ENCODE measurements around the gene TRPV2. TPM values are rescaled to one million over a fixed set of nuclear protein-coding genes. Genes with fewer than 3 reads are reported as not detected.

TRPV2 gene
- total and polyA plus RNA-seq, 2 experiments from 2014 or later: 1.7 to 3.2 TPM

DNA sequence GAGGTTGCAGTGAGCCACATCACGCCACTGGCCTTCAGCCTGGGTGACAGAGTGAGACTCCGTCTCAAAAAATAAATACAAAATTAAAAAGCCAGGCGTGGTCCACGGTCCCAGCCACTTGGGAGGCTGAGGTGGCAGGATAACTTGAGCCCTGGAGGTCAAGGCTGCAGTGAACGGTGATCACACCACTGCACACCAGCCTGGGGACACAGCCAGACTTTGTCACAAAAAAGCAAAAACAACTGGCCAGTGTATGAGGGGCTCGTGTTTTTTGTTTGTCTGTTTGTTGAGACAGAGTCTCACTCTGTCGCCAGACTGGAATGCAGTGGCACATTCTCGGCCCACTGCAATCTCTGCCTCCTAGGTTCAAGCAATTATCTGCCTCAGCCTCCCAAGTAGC is 35.7 kb upstream of the TRPV2 start:
- Histone ChIP-seq H3K4me2 (no peak overlapping the region; the same call in 1 of the 2 replicates), H3K27me3 (ENCODE audit: insufficient read depth) (no peaks in the 10 kb centered on the region), H4K20me1 (replicated peaks; ENCODE audit: insufficient read depth) (peaks cover 3% of the 10 kb centered on the region; the same call in 1 of the 2 replicates), H3K79me2 (replicated peaks; ENCODE audit: insufficient read depth) (peaks cover 23% of the 10 kb centered on the region), H3K27ac (ENCODE audit: low read depth) (0 out of 2 replicates have a peak overlapping the region, but pooled peaks have one; percentile 39), H3K4me3 (no peak overlapping the region), H3K4me1 (ENCODE audit: insufficient read depth) (peaks cover 5% of the 10 kb centered on the region), H3F3A (replicated peaks; ENCODE audit: low read depth) (peaks cover 24% of the 10 kb centered on the region), H3K9me2 (ENCODE audit: insufficient read depth) (no peaks in the 10 kb centered on the region), H3K36me3 (ENCODE audit: insufficient read depth) (peaks cover 11% of the 10 kb centered on the region; the same call in 1 of the 2 replicates), H2AFZ (no peak overlapping the region)
- H3K27ac Mint-ChIP-seq: no peak overlapping the region
- DNase-seq (ENCODE audit: low spot score) (no peak), ATAC-seq (no peak)
- H3K4me3 Mint-ChIP-seq: no peak overlapping the region
- H3K4me1 Mint-ChIP-seq: peaks cover 31% of the 10 kb centered on the region
- TF ChIP-seq JUNB (IDR thresholded peaks at IDR 0.05; ENCODE audit: unreplicated experiment) (no peak), STAT1 (IDR thresholded peaks at IDR 0.05; ENCODE audit: unreplicated experiment) (no peak), POLR2AphosphoS5 (IDR thresholded peaks at IDR 0.05; ENCODE audit: low read depth) (no peak), ZNF114 (CRISPR knock-in tag; IDR thresholded peaks at IDR 0.05) (no peak), NANOG (IDR thresholded peaks at IDR 0.05; ENCODE audit: borderline replicate concordance) (no peak), ZNF331 (CRISPR knock-in tag; IDR thresholded peaks at IDR 0.05; ENCODE audit: low read depth) (no peak)
- TF ChIP-seq, protein P1, sequence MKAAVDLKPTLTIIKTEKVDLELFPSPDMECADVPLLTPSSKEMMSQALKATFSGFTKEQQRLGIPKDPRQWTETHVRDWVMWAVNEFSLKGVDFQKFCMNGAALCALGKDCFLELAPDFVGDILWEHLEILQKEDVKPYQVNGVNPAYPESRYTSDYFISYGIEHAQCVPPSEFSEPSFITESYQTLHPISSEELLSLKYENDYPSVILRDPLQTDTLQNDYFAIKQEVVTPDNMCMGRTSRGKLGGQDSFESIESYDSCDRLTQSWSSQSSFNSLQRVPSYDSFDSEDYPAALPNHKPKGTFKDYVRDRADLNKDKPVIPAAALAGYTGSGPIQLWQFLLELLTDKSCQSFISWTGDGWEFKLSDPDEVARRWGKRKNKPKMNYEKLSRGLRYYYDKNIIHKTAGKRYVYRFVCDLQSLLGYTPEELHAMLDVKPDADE (IDR thresholded peaks at IDR 0.05): no peak
- TF ChIP-seq, protein P2, sequence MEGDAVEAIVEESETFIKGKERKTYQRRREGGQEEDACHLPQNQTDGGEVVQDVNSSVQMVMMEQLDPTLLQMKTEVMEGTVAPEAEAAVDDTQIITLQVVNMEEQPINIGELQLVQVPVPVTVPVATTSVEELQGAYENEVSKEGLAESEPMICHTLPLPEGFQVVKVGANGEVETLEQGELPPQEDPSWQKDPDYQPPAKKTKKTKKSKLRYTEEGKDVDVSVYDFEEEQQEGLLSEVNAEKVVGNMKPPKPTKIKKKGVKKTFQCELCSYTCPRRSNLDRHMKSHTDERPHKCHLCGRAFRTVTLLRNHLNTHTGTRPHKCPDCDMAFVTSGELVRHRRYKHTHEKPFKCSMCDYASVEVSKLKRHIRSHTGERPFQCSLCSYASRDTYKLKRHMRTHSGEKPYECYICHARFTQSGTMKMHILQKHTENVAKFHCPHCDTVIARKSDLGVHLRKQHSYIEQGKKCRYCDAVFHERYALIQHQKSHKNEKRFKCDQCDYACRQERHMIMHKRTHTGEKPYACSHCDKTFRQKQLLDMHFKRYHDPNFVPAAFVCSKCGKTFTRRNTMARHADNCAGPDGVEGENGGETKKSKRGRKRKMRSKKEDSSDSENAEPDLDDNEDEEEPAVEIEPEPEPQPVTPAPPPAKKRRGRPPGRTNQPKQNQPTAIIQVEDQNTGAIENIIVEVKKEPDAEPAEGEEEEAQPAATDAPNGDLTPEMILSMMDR (conservative IDR thresholded peaks at IDR 0.05; ENCODE audit: low read depth in 2 of 2): no peak
- TF ChIP-seq, protein P3, sequence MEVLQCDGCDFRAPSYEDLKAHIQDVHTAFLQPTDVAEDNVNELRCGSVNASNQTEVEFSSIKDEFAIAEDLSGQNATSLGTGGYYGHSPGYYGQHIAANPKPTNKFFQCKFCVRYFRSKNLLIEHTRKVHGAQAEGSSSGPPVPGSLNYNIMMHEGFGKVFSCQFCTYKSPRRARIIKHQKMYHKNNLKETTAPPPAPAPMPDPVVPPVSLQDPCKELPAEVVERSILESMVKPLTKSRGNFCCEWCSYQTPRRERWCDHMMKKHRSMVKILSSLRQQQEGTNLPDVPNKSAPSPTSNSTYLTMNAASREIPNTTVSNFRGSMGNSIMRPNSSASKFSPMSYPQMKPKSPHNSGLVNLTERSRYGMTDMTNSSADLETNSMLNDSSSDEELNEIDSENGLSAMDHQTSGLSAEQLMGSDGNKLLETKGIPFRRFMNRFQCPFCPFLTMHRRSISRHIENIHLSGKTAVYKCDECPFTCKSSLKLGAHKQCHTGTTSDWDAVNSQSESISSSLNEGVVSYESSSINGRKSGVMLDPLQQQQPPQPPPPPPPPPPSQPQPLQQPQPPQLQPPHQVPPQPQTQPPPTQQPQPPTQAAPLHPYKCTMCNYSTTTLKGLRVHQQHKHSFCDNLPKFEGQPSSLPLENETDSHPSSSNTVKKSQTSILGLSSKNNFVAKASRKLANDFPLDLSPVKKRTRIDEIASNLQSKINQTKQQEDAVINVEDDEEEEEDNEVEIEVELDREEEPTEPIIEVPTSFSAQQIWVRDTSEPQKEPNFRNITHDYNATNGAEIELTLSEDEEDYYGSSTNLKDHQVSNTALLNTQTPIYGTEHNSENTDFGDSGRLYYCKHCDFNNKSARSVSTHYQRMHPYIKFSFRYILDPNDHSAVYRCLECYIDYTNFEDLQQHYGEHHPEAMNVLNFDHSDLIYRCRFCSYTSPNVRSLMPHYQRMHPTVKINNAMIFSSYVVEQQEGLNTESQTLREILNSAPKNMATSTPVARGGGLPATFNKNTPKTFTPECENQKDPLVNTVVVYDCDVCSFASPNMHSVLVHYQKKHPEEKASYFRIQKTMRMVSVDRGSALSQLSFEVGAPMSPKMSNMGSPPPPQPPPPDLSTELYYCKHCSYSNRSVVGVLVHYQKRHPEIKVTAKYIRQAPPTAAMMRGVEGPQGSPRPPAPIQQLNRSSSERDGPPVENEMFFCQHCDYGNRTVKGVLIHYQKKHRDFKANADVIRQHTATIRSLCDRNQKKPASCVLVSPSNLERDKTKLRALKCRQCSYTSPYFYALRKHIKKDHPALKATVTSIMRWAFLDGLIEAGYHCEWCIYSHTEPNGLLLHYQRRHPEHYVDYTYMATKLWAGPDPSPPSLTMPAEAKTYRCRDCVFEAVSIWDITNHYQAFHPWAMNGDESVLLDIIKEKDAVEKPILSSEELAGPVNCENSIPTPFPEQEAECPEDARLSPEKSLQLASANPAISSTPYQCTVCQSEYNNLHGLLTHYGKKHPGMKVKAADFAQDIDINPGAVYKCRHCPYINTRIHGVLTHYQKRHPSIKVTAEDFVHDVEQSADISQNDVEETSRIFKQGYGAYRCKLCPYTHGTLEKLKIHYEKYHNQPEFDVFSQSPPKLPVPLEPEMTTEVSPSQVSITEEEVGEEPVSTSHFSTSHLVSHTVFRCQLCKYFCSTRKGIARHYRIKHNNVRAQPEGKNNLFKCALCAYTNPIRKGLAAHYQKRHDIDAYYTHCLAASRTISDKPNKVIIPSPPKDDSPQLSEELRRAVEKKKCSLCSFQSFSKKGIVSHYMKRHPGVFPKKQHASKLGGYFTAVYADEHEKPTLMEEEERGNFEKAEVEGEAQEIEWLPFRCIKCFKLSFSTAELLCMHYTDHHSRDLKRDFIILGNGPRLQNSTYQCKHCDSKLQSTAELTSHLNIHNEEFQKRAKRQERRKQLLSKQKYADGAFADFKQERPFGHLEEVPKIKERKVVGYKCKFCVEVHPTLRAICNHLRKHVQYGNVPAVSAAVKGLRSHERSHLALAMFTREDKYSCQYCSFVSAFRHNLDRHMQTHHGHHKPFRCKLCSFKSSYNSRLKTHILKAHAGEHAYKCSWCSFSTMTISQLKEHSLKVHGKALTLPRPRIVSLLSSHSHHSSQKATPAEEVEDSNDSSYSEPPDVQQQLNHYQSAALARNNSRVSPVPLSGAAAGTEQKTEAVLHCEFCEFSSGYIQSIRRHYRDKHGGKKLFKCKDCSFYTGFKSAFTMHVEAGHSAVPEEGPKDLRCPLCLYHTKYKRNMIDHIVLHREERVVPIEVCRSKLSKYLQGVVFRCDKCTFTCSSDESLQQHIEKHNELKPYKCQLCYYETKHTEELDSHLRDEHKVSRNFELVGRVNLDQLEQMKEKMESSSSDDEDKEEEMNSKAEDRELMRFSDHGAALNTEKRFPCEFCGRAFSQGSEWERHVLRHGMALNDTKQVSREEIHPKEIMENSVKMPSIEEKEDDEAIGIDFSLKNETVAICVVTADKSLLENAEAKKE (CRISPR knock-in tag; IDR thresholded peaks at IDR 0.05): no peak
- peaks cover 12% of the 10 kb centered on the region for H3K27me3 Mint-ChIP-seq (ENCODE audit: insufficient read depth, low read depth, poor library complexity)
- peaks cover 41% of the 10 kb centered on the region for H3K36me3 Mint-ChIP-seq (ENCODE audit: low read depth)
- H3K9me3 Mint-ChIP-seq: no peaks in the 10 kb centered on the region; the same call in 2 of the 3 replicates

Measured in GM23338 (cell line).